A549 (cell line): ENCODE results near the gene DYRK3. TPM values are rescaled to one million over a fixed set of nuclear protein-coding genes. Genes with fewer than 3 reads are reported as not detected.

Experiments used
- ATAC-seq, 2 experiments: fragments of 200-7000 bp in 1 of 2; fragments of >200 bp in 1 of 2; cut with Nextera tagmentation in 1 of 2; cut with Tn5 transposase in 1 of 2; 3 replicates each; pipeline versions ENCODE4 v1.8.0 to v1.9.1; 2018 to 2020; ENCODE audit warnings: mild to moderate bottlenecking in 1 of 2, moderate library complexity in 1 of 2
- CTCF ChIA-PET: fragments of 300-600 bp; sonication (Branson Sonifier 250); formaldehyde crosslinking; extraction: SDS; loops from one replicate; lab custom pipeline; 2021; ENCODE audit warnings: antibody characterized with exemption, inconsistent platforms; lab: Yijun Ruan, JAX
- POLR2A ChIA-PET: fragments of 350-600 bp; formaldehyde crosslinking; extraction: SDS; loops from one replicate; lab custom pipeline; 2021; ENCODE audit warnings: antibody characterized with exemption, inconsistent platforms; lab: Yijun Ruan, JAX
- DNase-seq, 2 experiments: peaks; one replicate each; pipeline versions ENCODE4 v3.0.0 to v3.0.0-alpha.2; 2011 to 2016; ENCODE audit warnings: low read depth in 1 of 2, low spot score in 1 of 2
- FAIRE-seq: peaks from 2 replicates; lab custom pipeline; 2011; peaks lifted over from hg19 to GRCh38; lab: Jason Lieb, UNC
- H3K27ac ChIP-seq, 2 experiments: fragments of >200 bp; sonication (Bioruptor Twin); formaldehyde crosslinking; 3 replicates each; pipeline ENCODE4 v1.5.1; 2016 to 2017
- H3K4me1 ChIP-seq: fragments of >200 bp; sonication (Bioruptor Twin); formaldehyde crosslinking; 3 replicates; pipeline ENCODE4 v1.6.1; 2016
- H3K4me2 ChIP-seq: fragments of >200 bp; sonication (Bioruptor Twin); formaldehyde crosslinking; 3 replicates; pipeline ENCODE4 v1.6.1; 2016
- H3K4me3 ChIP-seq: fragments of >200 bp; sonication (Bioruptor Twin); formaldehyde crosslinking; 3 replicates; pipeline ENCODE4 v1.5.1; 2016
- H3K9me3 ChIP-seq: fragments of >200 bp; sonication (Bioruptor Twin); formaldehyde crosslinking; 3 replicates; pipeline ENCODE4 v1.6.1; 2016
- ATOH8 ChIP-seq: fragments of 250-450 bp; sonication (Bioruptor Pico); IDR thresholded peaks from 2 replicates; pipeline ENCODE4 v1.5.0; 2020; ENCODE audit warnings: low read depth, mild to moderate bottlenecking, moderate library complexity
- BHLHE40 ChIP-seq: IDR thresholded peaks from 2 replicates; pipeline ENCODE4 v1.6.1; 2012; ENCODE audit warnings: low read depth, low read length, inconsistent platforms
- CHD4 ChIP-seq: fragments of 200-600 bp; sonication (generic); IDR thresholded peaks from 2 replicates; pipeline ENCODE4 v1.6.1; 2016; ENCODE audit warnings: antibody characterized with exemption, mild to moderate bottlenecking, borderline replicate concordance
- CTCF ChIP-seq: fragments of >200 bp; sonication (Bioruptor Twin); formaldehyde crosslinking; IDR thresholded peaks from 3 replicates; pipeline ENCODE4 v1.5.1; 2016
- E2F6 ChIP-seq: IDR thresholded peaks from 2 replicates; pipeline ENCODE4 v1.6.1; 2012; ENCODE audit warnings: low read depth, borderline replicate concordance
- EP300 ChIP-seq, 2 experiments: fragments of >200 bp; sonication (Bioruptor Twin); formaldehyde crosslinking; IDR thresholded peaks; 2 replicates in 1 of 2; 3 replicates in 1 of 2; pipeline ENCODE4 v1.6.1; 2016 to 2017
- ESRRA ChIP-seq: fragments of 150-350 bp; IDR thresholded peaks from 2 replicates; pipeline ENCODE4 v1.6.1; 2014; ENCODE audit warnings: mild to moderate bottlenecking, low read length, borderline replicate concordance
- FOXS1 ChIP-seq: fragments of 250-450 bp; sonication (Bioruptor Pico); IDR thresholded peaks from 2 replicates; pipeline ENCODE4 v1.5.0; 2020; ENCODE audit warnings: mild to moderate bottlenecking, moderate library complexity
- HEYL ChIP-seq: fragments of 250-450 bp; sonication (Bioruptor Pico); IDR thresholded peaks from 2 replicates; pipeline ENCODE4 v1.8.0; 2021; ENCODE audit warnings: mild to moderate bottlenecking, moderate library complexity
- HOXB13 ChIP-seq: fragments of 250-450 bp; sonication (Bioruptor Pico); IDR thresholded peaks from 2 replicates; pipeline ENCODE4 v1.5.0; 2020; ENCODE audit warnings: low read depth, mild to moderate bottlenecking, moderate library complexity
- MAZ ChIP-seq: fragments of 150-350 bp; IDR thresholded peaks from 2 replicates; pipeline ENCODE4 v1.6.1; 2014; ENCODE audit warnings: antibody characterized with exemption, low read depth, low read length, borderline replicate concordance
- NFE2L2 ChIP-seq: fragments of 150-350 bp; conservative IDR thresholded peaks from 2 replicates; pipeline ENCODE4 v1.6.1; 2014; ENCODE audit warnings: low read length
- NPAS2 ChIP-seq: fragments of 250-450 bp; sonication (Bioruptor Pico); IDR thresholded peaks from 2 replicates; pipeline ENCODE4 v1.8.0; 2022; ENCODE audit warnings: mild to moderate bottlenecking, moderate library complexity, borderline replicate concordance
- PBX3 ChIP-seq: IDR thresholded peaks from 2 replicates; pipeline ENCODE4 v1.6.1; 2012
- PHF8 ChIP-seq: fragments of 200-600 bp; sonication (generic); IDR thresholded peaks from 2 replicates; pipeline ENCODE4 v1.6.1; 2016; ENCODE audit warnings: low read depth, mild to moderate bottlenecking, antibody characterized with exemption, moderate library complexity, borderline replicate concordance
- POLR2A ChIP-seq: IDR thresholded peaks from 2 replicates; pipeline ENCODE4 v1.6.1; 2012; ENCODE audit warnings: mild to moderate bottlenecking, low read length
- RAD21 ChIP-seq, 2 experiments: fragments of >200 bp in 1 of 2; sonication (Bioruptor Twin) in 1 of 2; formaldehyde crosslinking in 1 of 2; IDR thresholded peaks in 1 of 2; conservative IDR thresholded peaks in 1 of 2; 2 replicates in 1 of 2; 3 replicates in 1 of 2; pipeline ENCODE4 v1.6.1; 2012 to 2018; ENCODE audit warnings: inconsistent platforms in 1 of 2
- RARB ChIP-seq: fragments of 250-450 bp; sonication (Bioruptor Pico); IDR thresholded peaks from 2 replicates; pipeline ENCODE4 v1.8.0; 2021; ENCODE audit warnings: mild to moderate bottlenecking, moderate library complexity
- RCOR1 ChIP-seq: fragments of 150-350 bp; IDR thresholded peaks from 2 replicates; pipeline ENCODE4 v1.6.1; 2014; ENCODE audit warnings: antibody characterized with exemption, low read length, low read depth
- REST ChIP-seq: fragments of 200-600 bp; sonication (generic); IDR thresholded peaks from 2 replicates; pipeline ENCODE4 v1.6.1; 2016; ENCODE audit warnings: antibody characterized with exemption, mild to moderate bottlenecking, moderate library complexity
- TP53 ChIP-seq: fragments of 250-450 bp; sonication (Bioruptor Pico); IDR thresholded peaks from 2 replicates; pipeline ENCODE4 v1.5.0; 2021; ENCODE audit warnings: mild to moderate bottlenecking, moderate library complexity
- ZFP36 ChIP-seq: fragments of 450-650 bp; IDR thresholded peaks from 2 replicates; pipeline ENCODE4 v1.6.1; 2014; ENCODE audit warnings: borderline replicate concordance; ENCODE audit not compliant: partially characterized antibody
- ZNF302 ChIP-seq: fragments of 250-450 bp; sonication (Bioruptor Pico); IDR thresholded peaks from 2 replicates; pipeline ENCODE4 v1.9.0; 2021; ENCODE audit warnings: inconsistent platforms, mild to moderate bottlenecking, moderate library complexity
- ZSCAN20 ChIP-seq: fragments of 250-450 bp; sonication (Bioruptor Pico); IDR thresholded peaks from 2 replicates; pipeline ENCODE4 v1.8.0; 2022; ENCODE audit warnings: mild to moderate bottlenecking, moderate library complexity
- WGBS: methylation state at CpG from one replicate; pipeline ENCODE4 v1.1.6; 2017; ENCODE audit errors: missing lambda C conversion rate; 5-methylcytosine and 5-hydroxymethylcytosine counted together
- polyA plus RNA-seq, 4 experiments: library from polyadenylated mRNA; depleted of rRNA in 3 of 4; stranded (reverse); fragments of >200 nt; fragmentation: RNase III in 1 of 4; extraction: RNeasy Plus Mini Kit Qiagen cat#74134 plus additional on column Dnase treatment in 1 of 4; gene quantifications; 2 replicates in 3 of 4; 3 replicates in 1 of 4; pipeline ENCODE4 v1.2.3, GENCODE V29; 2011 to 2017

The DYRK3 gene
- polyA plus RNA-seq, 2 of the 4 experiments (the other 2 are of a cell fraction) = 7.3 to 8.7 TPM

GRCh38 chr1:206590025-206590758, 45.1 kb upstream of the DYRK3 start:
- POLR2A ChIA-PET = no interaction called here
- no peak for TF ChIP-seq NPAS2 (CRISPR knock-in tag)
- peak in 1 of 2 experiments; percentile 31; a peak in 2 of 5 replicates for TF ChIP-seq RAD21 (conservative IDR thresholded peaks at IDR 0.05 in 1 of 2, IDR thresholded peaks at IDR 0.05 in 1 of 2)
- no peak for TF ChIP-seq CHD4
- no peak for TF ChIP-seq HEYL (CRISPR knock-in tag)
- TF ChIP-seq TP53 (CRISPR knock-in tag) = no peak
- TF ChIP-seq POLR2A = no peak
- TF ChIP-seq CTCF = peak; percentile 32
- TF ChIP-seq RCOR1 = no peak
- H3K9me3 ChIP-seq = no peaks in the 10 kb centered on the region
- WGBS = 67% methylated on average over 8 of the region's 8 CpGs
- DNase-seq (no peak), ATAC-seq (peak in 1 of 2 experiments; percentile 43; a peak in 1 of 6 replicates), FAIRE-seq (no peak)
- H3K4me2 ChIP-seq = no peak overlapping the region
- H3K4me1 ChIP-seq = no peaks in the 10 kb centered on the region
- no peak overlapping the region for H3K4me3 ChIP-seq
- H3K27ac ChIP-seq = no peak overlapping the region
- CTCF ChIA-PET = interaction anchor here (3.7 kb wide), 1 partner anchor 17 kb away, joined by 20 read pairs; no protein-coding TSS in a partner anchor

GRCh38 chr1:206591226-206591625, 44.1 kb upstream of the DYRK3 start:
- 92% methylated on average over 5 of the region's 5 CpGs for WGBS
- POLR2A ChIA-PET = interaction anchor here (0.8 kb wide), 1 partner anchor 21 kb away, joined by 3 read pairs; the partner anchor contains the start of gene EIF2D
- Histone ChIP-seq H3K27ac (no peak overlapping the region), H3K9me3 (no peaks in the 10 kb centered on the region), H3K4me3 (no peak overlapping the region), H3K4me1 (no peaks in the 10 kb centered on the region), H3K4me2 (no peak overlapping the region)
- CTCF ChIA-PET = interaction anchor here (0.7 to 6.2 kb wide), 13 partner anchors 8 to 356 kb away, joined by 3 to 44 read pairs (median 4); no protein-coding TSS in a partner anchor
- FAIRE-seq (no peak), DNase-seq (no peak), ATAC-seq (no peak)
- TF ChIP-seq BHLHE40 = no peak
- no peak for TF ChIP-seq RARB (CRISPR knock-in tag)
- TF ChIP-seq FOXS1 (CRISPR knock-in tag) = no peak
- no peak for TF ChIP-seq PBX3
- no peak for TF ChIP-seq RAD21 (conservative IDR thresholded peaks at IDR 0.05 in 1 of 2, IDR thresholded peaks at IDR 0.05 in 1 of 2)

- H3K27ac ChIP-seq = no peak overlapping the region
- CTCF ChIA-PET = interaction anchor here (0.7 to 6.2 kb wide), 13 partner anchors 8 to 355 kb away, joined by 3 to 44 read pairs (median 4); no protein-coding TSS in a partner anchor
- H3K4me3 ChIP-seq = no peak overlapping the region
- H3K4me2 ChIP-seq = no peak overlapping the region
- POLR2A ChIA-PET = interaction anchor here (0.8 kb wide), 1 partner anchor 21 kb away, joined by 3 read pairs; the partner anchor contains the start of gene EIF2D
- FAIRE-seq (no peak), ATAC-seq (no peak), DNase-seq (no peak)
- WGBS = 90% methylated on average over 9 of the region's 9 CpGs
- H3K9me3 ChIP-seq = no peaks in the 10 kb centered on the region
- no peaks in the 10 kb centered on the region for H3K4me1 ChIP-seq
- TF ChIP-seq EP300 (IDR thresholded peaks at IDR 0.05) = no peak
- TF ChIP-seq ZFP36 = no peak
- TF ChIP-seq HOXB13 (CRISPR knock-in tag) = no peak
- TF ChIP-seq REST = no peak
- no peak for TF ChIP-seq NFE2L2
- TF ChIP-seq ZNF302 = no peak
- no peak for TF ChIP-seq ESRRA
- no peak for TF ChIP-seq PHF8
- no peak for TF ChIP-seq E2F6
- no peak for TF ChIP-seq ZSCAN20
- no peak for TF ChIP-seq BHLHE40
- no peak for TF ChIP-seq ATOH8 (CRISPR knock-in tag)
- no peak for TF ChIP-seq MAZ
Observed at GRCh38 chr1:206591696-206592095, 43.6 kb upstream of the DYRK3 start.
